PC-3 (cell line): ENCODE results near the gene H2AZ2. TPM values are rescaled to one million over a fixed set of nuclear protein-coding genes. Genes with fewer than 3 reads are reported as not detected.

Experiments
- ATAC-seq: fragments of 200-7000 bp; cut with Tn5 transposase; 2 replicates; pipeline ENCODE4 v1.9.1; 2020; ENCODE audit warnings: mild to moderate bottlenecking, moderate library complexity
- BruUV-seq: library from RNA; stranded (reverse); fragments of 400-500 nt; replicated peaks from 2 replicates; lab custom pipeline; 2021; lab: Mats Ljungman, UMichigan
- CTCF ChIA-PET: fragments of 300-600 bp; sonication (Branson Sonifier 250); formaldehyde crosslinking; loops from one replicate; lab custom pipeline; 2022; ENCODE audit warnings: antibody characterized with exemption; lab: Charles Lee
- POLR2A ChIA-PET: fragments of 300-600 bp; sonication (Branson Sonifier 250); formaldehyde crosslinking; loops from one replicate; lab custom pipeline; 2022; ENCODE audit warnings: antibody characterized with exemption; ENCODE audit not compliant: unreplicated experiment; lab: Charles Lee
- DNase-seq: peaks from one replicate; pipeline ENCODE4 v3.0.0-alpha.2; 2015
- H2AFZ ChIP-seq: fragments of 300-600 bp; sonication (generic); 2 replicates; pipeline ENCODE4 v1.6.0; 2016; ENCODE audit warnings: antibody characterized with exemption, low read length
- H3F3A ChIP-seq: fragments of 300-600 bp; sonication (generic); one replicate; pipeline ENCODE4 v1.6.0; 2017; ENCODE audit warnings: antibody characterized with exemption, low read length, control low read depth, mild to moderate bottlenecking; ENCODE audit not compliant: unreplicated experiment
- H3K27ac ChIP-seq: fragments of 300-600 bp; sonication (generic); 2 replicates; pipeline ENCODE4 v1.5.1; 2016; ENCODE audit warnings: mild to moderate bottlenecking, low read length
- H3K27me3 ChIP-seq: fragments of 300-600 bp; sonication (generic); 2 replicates; pipeline ENCODE4 v1.6.1; 2016; ENCODE audit warnings: low read length, mixed read lengths
- H3K36me3 ChIP-seq: fragments of 300-600 bp; sonication (generic); 2 replicates; pipeline ENCODE4 v1.6.1; 2016; ENCODE audit warnings: low read depth, mixed run types, low read length, mixed read lengths
- H3K4me1 ChIP-seq: fragments of 300-600 bp; sonication (generic); 2 replicates; pipeline ENCODE4 v1.5.1; 2016; ENCODE audit warnings: low read length; ENCODE audit not compliant: insufficient read depth
- H3K4me2 ChIP-seq: fragments of 300-600 bp; sonication (generic); 2 replicates; pipeline ENCODE4 v1.6.0; 2016; ENCODE audit warnings: low read length
- H3K4me3 ChIP-seq: fragments of 300-600 bp; sonication (generic); 2 replicates; pipeline ENCODE4 v1.5.1; 2016; ENCODE audit warnings: mild to moderate bottlenecking, low read length, mixed read lengths
- H3K79me2 ChIP-seq: fragments of 300-600 bp; sonication (generic); 2 replicates; pipeline ENCODE4 v1.6.1; 2017; ENCODE audit warnings: low read length, mixed read lengths
- H3K9ac ChIP-seq: fragments of 300-600 bp; sonication (generic); 2 replicates; pipeline ENCODE4 v1.6.0; 2016; ENCODE audit warnings: mild to moderate bottlenecking, low read length
- H3K9me2 ChIP-seq: fragments of 300-600 bp; sonication (generic); replicated peaks from 2 replicates; pipeline ENCODE4 v1.6.1; 2016; ENCODE audit warnings: mixed run types, low read length, mixed read lengths
- H3K9me3 ChIP-seq: fragments of 300-600 bp; sonication (generic); 2 replicates; pipeline ENCODE4 v1.6.1; 2016; ENCODE audit warnings: low read length, mixed read lengths
- H4K20me1 ChIP-seq: fragments of 300-600 bp; sonication (generic); 2 replicates; pipeline ENCODE4 v1.6.1; 2016; ENCODE audit warnings: low read length, mixed read lengths
- EZH2 ChIP-seq: fragments of 300-600 bp; sonication (generic); IDR thresholded peaks from one replicate; pipeline ENCODE4 v1.6.1; 2017; ENCODE audit warnings: antibody characterized with exemption, mild to moderate bottlenecking, low read length; ENCODE audit not compliant: unreplicated experiment
- EZH2phosphoT487 ChIP-seq: fragments of 300-600 bp; sonication (generic); IDR thresholded peaks from 2 replicates; pipeline ENCODE4 v1.6.1; 2018; ENCODE audit warnings: mild to moderate bottlenecking, antibody characterized with exemption, low read length, borderline replicate concordance
- intact Hi-C: fragments of 100-400 bp; cut with micrococcal nuclease; formaldehyde crosslinking; loops from 2 replicates; pipeline ENCODE4 v1.9.0; 2023
- total RNA-seq: library from RNA; depleted of rRNA; stranded (reverse); fragments of >200 nt; gene quantifications from 2 replicates; pipeline ENCODE4 v1.2.3, GENCODE V29; 2014
- TF ChIP-seq, protein P1 (sequence below): fragments of 300-600 bp; sonication (generic); conservative IDR thresholded peaks from 2 replicates; pipeline ENCODE4 v1.5.1; 2017; ENCODE audit warnings: antibody characterized with exemption, low read depth, mild to moderate bottlenecking, low read length

H2AZ2 gene
- total RNA-seq, 1 experiment from 2014 or later = 376 TPM

DNA sequence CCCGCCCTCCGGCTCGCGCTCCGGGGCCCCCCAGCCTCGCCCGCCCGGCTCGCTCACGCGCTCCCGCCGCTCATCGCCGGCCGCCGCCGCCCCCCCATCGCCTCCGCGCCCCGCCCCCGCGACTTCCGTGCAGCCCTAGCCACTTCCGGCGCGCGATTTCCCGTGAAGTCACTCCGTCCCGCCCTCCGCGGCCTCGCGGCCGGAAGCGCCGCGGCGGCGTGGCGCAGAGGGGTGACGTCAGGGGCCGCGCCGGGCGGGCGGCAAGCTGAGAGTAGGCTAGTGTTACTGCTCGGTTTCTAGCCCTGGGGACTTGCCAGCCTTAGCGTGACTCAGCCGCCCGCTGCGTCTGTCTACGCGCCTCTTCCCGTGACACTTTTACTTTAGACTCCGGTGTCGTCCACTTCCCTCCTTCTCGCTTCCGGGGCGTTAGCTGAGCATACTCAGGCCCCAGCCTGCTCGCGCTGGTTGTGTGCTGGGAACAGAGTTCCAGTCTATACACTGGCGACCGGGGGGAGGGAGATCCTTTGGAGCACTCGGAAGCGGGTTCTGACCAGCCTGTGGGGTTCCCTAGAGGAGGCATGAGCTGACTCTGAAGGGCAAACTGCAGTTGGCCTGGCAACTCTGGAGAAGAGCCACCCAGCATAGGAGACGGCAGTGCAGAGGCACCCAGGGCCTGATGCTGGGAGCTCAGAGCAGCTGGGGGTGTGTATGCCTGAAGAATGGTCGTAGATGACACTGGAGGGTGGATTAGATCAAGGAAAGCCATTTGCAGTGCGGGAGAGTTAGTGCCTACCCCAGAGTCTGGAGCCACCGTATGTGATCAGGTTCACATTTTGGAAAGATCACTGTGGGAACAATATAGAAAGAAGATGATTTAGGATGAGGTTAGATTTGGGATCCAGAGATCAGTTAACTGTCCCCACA, 37.8 kb upstream of the H2AZ2 start, which contains the start of gene PURB:
TSS of gene PURB (minus strand) at position 137 of the 924 bp plus-strand sequence. CDS start 182 bp downstream, outside the sequence.
- Histone ChIP-seq H3K9me2 (no peaks in the 10 kb centered on the region), H3K36me3 (no peaks in the 10 kb centered on the region), H2AFZ (peak within 1 kb of the TSS; percentile 66), H3K4me2 (peak within 1 kb of the TSS; percentile 94), H3F3A (no peaks in the 10 kb centered on the region), H3K27me3 (no peaks in the 10 kb centered on the region), H3K79me2 (peaks cover 54% of the 10 kb centered on the region), H4K20me1 (peaks cover 37% of the 10 kb centered on the region), H3K27ac (peak within 1 kb of the TSS; percentile 96), H3K4me3 (peak within 1 kb of the TSS; percentile 76), H3K4me1 (peaks cover 41% of the 10 kb centered on the region), H3K9ac (peak within 1 kb of the TSS; percentile 94), H3K9me3 (no peaks in the 10 kb centered on the region)
- ATAC-seq (peak; percentile 87), DNase-seq (peak; percentile 98)
- intact Hi-C loops = loop anchor here (5.0 kb wide), 1 partner anchor 102 kb away; no protein-coding TSS in a partner anchor
- no peak for TF ChIP-seq EZH2
- no peak for TF ChIP-seq EZH2phosphoT487
- TF ChIP-seq, protein P1, sequence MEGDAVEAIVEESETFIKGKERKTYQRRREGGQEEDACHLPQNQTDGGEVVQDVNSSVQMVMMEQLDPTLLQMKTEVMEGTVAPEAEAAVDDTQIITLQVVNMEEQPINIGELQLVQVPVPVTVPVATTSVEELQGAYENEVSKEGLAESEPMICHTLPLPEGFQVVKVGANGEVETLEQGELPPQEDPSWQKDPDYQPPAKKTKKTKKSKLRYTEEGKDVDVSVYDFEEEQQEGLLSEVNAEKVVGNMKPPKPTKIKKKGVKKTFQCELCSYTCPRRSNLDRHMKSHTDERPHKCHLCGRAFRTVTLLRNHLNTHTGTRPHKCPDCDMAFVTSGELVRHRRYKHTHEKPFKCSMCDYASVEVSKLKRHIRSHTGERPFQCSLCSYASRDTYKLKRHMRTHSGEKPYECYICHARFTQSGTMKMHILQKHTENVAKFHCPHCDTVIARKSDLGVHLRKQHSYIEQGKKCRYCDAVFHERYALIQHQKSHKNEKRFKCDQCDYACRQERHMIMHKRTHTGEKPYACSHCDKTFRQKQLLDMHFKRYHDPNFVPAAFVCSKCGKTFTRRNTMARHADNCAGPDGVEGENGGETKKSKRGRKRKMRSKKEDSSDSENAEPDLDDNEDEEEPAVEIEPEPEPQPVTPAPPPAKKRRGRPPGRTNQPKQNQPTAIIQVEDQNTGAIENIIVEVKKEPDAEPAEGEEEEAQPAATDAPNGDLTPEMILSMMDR = no peak
- TSS peak; percentile 89 for BruUV-seq
- CTCF ChIA-PET = no interaction called here
- POLR2A ChIA-PET = interaction anchor here (0.5 to 0.7 kb wide), 4 partner anchors 18 to 158 kb away, joined by 3 to 8 read pairs (median 4); partner anchors contain the start of gene CCM2

DNA sequence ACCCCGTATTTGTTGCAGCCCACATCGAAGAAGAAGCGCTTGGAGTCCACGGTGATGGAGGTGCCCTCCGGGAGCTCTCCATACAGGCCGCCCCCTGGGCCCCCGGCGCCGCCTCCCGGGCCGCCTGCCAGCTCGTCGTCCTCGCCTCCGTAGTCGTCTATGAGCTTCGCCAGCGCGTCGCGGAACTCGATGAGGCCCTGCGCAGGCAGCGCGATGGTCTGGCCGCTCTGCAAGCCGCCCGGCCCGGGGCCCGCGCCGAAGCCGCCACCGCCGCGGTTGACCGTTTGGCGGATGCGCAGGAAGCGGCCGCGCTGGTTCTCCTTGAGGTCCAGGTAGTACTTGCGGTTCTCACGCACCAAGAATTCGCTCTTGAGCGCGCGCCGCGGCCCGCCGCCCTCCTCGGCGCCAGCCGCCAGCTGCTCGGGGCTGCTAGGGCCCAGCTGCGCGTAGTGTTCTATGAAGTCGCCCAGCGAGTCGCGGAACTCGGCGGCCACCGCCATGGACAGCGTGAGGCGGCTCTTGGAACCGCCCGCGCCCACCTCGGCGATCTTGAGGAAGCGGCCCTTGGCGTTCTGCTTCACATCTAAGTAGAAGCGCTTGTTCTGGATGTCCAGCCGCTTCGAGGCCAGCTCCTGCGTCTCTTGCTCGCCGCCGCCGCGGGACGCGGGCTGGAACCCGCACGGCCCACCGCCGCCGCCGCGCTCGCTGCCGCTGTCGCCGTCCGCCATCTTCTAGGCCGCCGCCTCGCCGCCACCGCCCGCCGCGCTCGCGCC, 36.9 kb upstream of the H2AZ2 start:
- H3K9me2 ChIP-seq = no peaks in the 10 kb centered on the region
- no peak for TF ChIP-seq EZH2
- TF ChIP-seq, protein P1 = no peak
- TF ChIP-seq EZH2phosphoT487 = no peak
- H3K79me2 ChIP-seq = peaks cover 63% of the 10 kb centered on the region
- peaks cover 49% of the 10 kb centered on the region for H3K4me1 ChIP-seq
- H3K9ac ChIP-seq = peak overlapping the region; percentile 94
- intact Hi-C loops = loop anchor here (5.0 kb wide), 1 partner anchor 102 kb away; no protein-coding TSS in a partner anchor
- ATAC-seq (peak; percentile 9), DNase-seq (peak; percentile 46)
- peak overlapping the region; percentile 43; the same call in 1 of the 2 replicates for H2AFZ ChIP-seq
- ChIA-PET POLR2A (interaction anchor here (0.6 to 0.7 kb wide), 2 partner anchors 18 to 36 kb away, joined by 4 read pairs; no protein-coding TSS in a partner anchor), CTCF (no interaction called here)
- no peaks in the 10 kb centered on the region for H3F3A ChIP-seq
- H3K4me3 ChIP-seq = peak overlapping the region; percentile 76
- peak overlapping the region; percentile 84 for H3K4me2 ChIP-seq
- H4K20me1 ChIP-seq = peaks cover 45% of the 10 kb centered on the region
- BruUV-seq = no TSS peak
- H3K9me3 ChIP-seq = no peaks in the 10 kb centered on the region
- peak overlapping the region; percentile 63 for H3K27ac ChIP-seq
- H3K27me3 ChIP-seq = no peaks in the 10 kb centered on the region
- peaks cover 4% of the 10 kb centered on the region; the same call in 1 of the 2 replicates for H3K36me3 ChIP-seq
